NCI-H446 treated with DMSO at 0.1 percent for 48 hours (cell line): Measurements from ENCODE around the gene NLRC5.
"Not testable (repeated sequence)": the region's sequence is repeated elsewhere in the genome, so short reads cannot be mapped to it uniquely, and the experiment has no call there.

Experiments used
- DNase-seq: peaks from one replicate; lab custom pipeline; 2025; lab: John Stamatoyannopoulos, UW

The NLRC5 gene

GRCh38 chr16:57107321-57107922, 118.1 kb downstream of the NLRC5 start:
- DNase-seq, result no peak

GRCh38 chr16:57108432-57108831, 119.1 kb downstream of the NLRC5 start:
- no peak for DNase-seq

DNA sequence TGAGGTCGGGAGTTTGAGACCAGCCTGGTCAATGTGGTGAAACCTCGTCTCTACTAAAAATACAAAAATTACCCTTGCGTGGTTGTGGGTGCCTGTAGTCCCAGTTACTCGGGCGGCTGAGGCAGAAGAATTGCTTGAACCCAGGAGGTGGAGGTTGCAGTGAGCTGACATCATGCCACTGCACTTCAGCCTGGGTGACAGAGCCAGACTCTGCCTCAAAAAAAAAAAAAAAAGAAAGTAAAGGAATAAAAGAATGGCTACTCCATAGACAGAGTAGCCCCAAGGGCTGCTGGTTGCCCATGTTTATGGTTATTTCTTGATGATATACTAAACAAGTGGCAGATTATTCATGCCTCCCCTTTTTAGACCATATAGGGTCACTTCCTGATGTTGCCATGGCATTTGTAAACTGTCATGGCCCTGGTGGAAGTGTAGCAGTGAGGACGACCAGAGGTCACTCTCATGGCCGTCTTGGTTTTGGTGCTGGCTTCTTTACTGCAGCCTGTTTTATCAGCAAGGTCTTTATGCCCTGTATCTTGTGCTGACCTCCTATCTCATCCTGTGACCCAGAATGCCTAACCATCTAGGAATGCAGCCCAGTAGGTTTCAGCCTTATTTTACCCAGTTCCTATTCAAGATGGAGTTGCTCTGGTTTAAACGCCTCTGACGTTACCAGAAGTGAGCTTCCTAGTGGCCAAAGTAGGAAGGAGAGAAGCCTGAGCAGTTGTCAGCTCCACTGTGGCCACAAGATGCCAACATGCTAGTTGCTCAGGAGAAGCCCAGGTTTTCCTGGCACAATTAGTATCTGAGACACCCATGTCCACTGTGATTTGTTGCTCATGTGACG, 120.1 kb downstream of the NLRC5 start:
- not testable (repeated sequence) for DNase-seq

- DNase-seq, result no peak
Observed at GRCh38 chr16:57110937-57111336, 121.6 kb downstream of the NLRC5 start.

- DNase-seq, result no peak
Observed at GRCh38 chr16:57111420-57111819, 122.1 kb downstream of the NLRC5 start.

DNA sequence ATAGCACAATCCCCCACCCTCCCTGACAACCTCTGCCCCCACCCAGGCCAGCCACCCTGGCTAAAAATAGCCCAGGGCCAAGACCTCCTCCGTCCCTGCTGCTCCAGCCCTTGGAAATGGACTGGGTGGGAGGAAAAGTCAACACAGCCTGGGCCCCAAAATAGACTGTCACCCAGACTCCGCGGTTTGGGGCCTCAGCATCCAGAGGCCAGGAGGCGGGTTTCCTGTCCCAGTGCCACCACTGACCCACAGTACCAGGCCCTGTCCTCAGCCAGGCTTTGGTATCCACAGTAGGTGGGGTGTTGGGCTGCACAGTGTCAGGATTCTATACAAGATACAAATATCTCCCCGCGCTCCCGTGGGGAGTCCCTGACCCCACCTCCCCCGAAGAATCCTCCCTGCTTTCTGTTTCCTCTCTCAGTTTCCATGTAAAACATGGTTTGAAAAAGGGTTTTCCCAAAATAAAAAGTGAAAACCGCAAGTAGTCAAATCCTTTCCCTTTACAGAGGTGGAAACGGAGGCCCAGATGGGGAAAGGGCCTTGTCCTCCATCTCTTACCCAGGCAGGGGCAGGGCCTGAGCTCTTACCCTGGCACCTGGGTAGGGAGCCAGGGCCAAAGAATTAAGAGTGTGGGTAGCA, 123.2 kb downstream of the NLRC5 start:
- no peak for DNase-seq

DNA sequence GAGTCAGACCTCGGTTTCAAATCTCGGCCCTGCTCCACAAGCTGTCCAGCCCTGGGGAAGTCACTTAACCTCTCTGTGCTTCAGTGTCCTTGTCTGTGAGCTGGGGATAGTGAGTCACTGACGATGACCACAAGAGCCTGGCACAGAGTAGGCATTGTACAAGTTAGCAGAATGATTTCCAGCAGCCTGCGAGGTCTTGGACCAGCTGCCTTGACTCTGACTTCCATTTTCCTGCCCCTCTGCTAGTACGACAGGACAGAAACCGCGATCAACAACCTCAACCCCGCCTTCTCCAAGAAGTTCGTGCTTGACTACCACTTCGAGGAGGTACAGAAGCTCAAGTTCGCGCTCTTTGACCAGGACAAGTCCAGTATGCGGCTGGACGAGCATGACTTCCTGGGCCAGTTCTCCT, 123.7 kb downstream of the NLRC5 start:
- DNase-seq, result no peak

- no peak for DNase-seq
Observed at GRCh38 chr16:57113664-57114063, 124.3 kb downstream of the NLRC5 start.

DNA sequence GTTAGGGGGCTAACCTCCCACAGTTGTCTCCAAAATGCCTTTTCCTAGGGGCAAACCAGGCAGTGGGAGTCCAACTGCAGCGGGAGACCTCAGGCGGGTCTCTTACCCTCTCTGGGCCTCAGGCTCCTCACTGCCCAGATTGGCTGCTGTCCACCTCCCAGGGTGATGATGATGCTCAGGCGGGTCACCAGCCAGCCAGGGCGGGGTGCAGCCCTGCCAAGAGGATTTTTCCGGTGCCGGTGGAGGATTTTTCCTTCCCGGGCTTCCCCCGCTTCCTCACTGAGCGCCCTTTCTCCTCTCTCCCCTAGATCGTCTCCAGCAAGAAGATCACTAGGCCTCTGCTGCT, 125.8 kb downstream of the NLRC5 start:
- no peak for DNase-seq

GRCh38 chr16:57115514-57116182, 126.3 kb downstream of the NLRC5 start:
- DNase-seq, result peak; percentile 7

GRCh38 chr16:57118461-57119084, 129.2 kb downstream of the NLRC5 start:
- DNase-seq, result no peak

DNA sequence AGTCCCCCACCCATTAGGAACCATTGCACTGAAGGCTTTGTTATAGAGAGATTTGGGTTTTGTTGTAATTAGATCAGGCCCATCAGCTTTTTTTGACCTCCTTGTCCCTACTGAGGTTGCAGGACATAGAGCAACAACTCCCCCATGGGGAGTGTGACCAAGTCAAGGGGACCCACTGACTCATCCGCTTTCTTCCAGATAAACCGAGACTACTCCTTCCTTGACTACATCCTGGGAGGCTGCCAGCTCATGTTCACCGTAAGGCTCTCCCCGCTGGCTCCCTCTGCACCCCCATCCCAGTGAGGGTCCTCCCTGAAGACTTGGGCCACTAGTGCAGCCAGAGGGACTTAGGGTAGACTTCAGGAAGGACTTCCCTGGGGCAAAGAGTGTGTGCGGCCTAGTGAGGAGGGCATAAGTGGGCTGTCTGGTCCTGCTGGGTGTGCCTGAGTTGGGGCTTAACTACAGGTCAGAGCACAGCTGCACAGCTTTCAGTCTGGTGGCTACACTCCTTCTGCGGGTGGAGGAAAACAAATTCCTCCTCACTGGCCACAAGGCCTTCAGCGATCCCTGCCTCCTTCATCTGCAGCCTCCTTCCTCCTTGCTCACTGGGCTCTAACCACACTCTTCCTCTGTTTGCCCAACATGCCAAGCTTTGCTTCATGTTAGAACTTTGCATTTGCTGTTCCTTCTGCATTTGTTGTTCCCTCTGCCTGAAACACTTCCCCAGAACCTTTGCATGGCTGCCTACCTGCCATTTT, 134.0 kb downstream of the NLRC5 start:
- no peak for DNase-seq

GRCh38 chr16:57123974-57124674, 134.8 kb downstream of the NLRC5 start:
- DNase-seq, result no peak

GRCh38 chr16:57125376-57125775, 136.0 kb downstream of the NLRC5 start:
- no peak for DNase-seq

- DNase-seq, result no peak
Observed at GRCh38 chr16:57125969-57126368, 136.6 kb downstream of the NLRC5 start.

DNA sequence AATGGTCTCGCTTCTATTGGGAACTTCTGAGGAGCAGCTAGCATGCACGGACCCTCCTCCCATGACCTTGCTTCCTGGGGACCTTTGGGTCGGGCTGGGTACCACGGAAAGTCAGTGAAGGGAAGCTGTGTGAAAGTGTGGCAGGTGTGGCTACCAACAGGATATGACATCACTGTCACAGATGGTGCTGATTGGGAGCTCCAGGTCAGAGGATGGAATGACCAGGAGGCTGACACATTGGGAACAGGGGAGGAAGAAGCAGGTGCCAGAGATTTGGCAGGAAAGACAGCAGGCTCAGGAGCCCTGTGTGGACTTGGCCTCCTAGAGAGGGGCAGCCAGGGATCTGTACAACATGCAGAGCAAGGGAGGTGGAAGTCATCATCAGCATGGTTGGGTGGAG, 137.1 kb downstream of the NLRC5 start:
- no peak for DNase-seq

GRCh38 chr16:57127037-57127763, 137.8 kb downstream of the NLRC5 start:
- no peak for DNase-seq

DNA sequence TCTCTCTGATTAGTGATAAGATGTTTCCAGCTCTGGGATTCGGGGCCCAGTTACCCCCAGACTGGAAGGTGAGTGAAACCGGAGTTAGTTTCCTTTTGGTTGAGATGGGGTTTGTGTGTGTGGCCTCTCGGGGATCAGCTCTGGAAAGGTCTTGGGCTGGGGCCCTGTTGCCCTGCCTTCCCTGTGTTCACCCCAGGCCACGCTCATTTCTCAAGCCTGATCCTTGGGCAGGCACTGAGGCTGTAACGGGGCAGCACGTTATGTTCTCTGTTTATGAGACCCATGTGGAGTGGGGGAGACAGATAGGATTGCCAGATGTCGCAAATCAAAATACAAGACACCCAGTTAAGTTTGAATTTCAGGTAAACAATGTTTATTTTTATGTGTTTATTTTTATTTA, 138.5 kb downstream of the NLRC5 start:
- no peak for DNase-seq

DNA sequence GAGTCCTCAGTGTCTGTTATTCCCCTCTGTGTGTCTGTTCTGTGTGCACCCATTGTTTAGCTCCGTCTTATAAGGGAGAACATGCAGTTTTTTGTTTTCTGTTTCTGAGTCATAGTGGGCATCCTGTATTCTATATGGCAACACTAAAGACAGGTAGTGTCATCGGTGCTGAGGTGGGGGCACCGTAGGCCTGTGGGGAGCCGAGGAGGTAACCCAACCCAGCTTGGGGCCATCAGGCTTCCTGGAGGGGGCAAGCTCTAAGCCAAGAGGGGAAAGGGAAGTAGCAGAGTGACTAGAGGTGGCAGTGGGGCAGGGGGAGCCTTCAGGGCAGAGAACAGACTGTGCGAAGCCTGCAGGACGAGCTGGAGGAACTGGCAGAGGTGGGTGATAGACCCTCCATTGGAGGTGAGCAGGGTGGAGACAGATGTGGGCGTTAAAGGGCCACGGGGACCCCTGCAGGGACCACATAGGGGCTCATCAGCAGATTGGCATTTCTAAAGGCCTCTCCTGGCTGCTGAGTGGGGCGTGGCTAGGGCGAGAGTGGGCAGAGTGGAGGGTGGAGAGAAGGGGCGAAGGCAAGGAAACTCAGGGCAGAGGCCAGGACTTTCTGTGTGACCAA, 139.5 kb downstream of the NLRC5 start:
- DNase-seq, result no peak

DNA sequence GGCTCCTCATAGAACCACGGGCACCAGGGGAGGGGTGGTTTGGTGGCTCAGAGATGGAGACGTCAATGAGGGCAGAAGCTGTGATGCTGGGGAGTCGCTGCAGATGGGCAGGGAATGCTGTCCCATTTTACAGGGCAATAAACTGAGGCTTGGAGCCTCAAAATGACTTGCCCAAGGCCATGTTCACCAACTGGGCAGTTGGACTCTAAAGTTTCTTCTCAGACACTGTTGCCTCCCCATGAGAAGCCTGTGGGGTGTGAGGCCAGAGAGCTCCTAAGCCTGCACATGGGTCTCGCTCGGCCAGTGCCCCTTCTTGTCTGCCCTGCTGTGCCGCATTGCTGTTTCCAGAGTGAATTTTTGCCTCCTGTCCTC, 141.6 kb downstream of the NLRC5 start:
- DNase-seq, result no peak
